Kidney (tissue), 19 donors: ENCODE data around the gene FRG2. TPM values are rescaled to one million over a fixed set of nuclear protein-coding genes. Genes with fewer than 3 reads are reported as not detected.
"Not testable (repeated sequence)": the region's sequence is repeated elsewhere in the genome, so short reads cannot be mapped to it uniquely, and the experiment has no call there.

Source experiments
- DNase-seq, 5 donors: peaks; one replicate each; pipeline ENCODE4 v3.0.0-alpha.2; 2013 to 2020
- FAIRE-seq: peaks from 2 replicates; lab custom pipeline; 2012; peaks lifted over from hg19 to GRCh38; lab: Jason Lieb, UNC
- H3K27ac ChIP-seq, 2 donors: one replicate each; pipeline ENCODE4 v1.7.0; 2013; ENCODE audit warnings: low read depth in 2 of 2, low read length in 2 of 2, inconsistent platforms in 1 of 2
- H3K27me3 ChIP-seq: one replicate; pipeline ENCODE4 v1.7.1; 2013; ENCODE audit warnings: low read length, inconsistent platforms; ENCODE audit not compliant: control insufficient read depth, insufficient read depth
- H3K36me3 ChIP-seq, 3 donors: one replicate each; pipeline versions ENCODE4 v1.7.0 to v1.7.1; 2013; ENCODE audit warnings: low read length in 3 of 3, control low read depth in 1 of 3, inconsistent platforms in 1 of 3; ENCODE audit not compliant: insufficient read depth in 3 of 3, control insufficient read depth in 2 of 3
- H3K4me1 ChIP-seq, 3 donors: one replicate each; pipeline versions ENCODE4 v1.7.0 to v1.7.1; 2013; ENCODE audit warnings: low read length in 3 of 3, inconsistent platforms in 1 of 3, low read depth in 1 of 3; ENCODE audit not compliant: control insufficient read depth in 2 of 3, insufficient read depth in 2 of 3
- H3K4me3 ChIP-seq, 3 donors: one replicate each; pipeline versions ENCODE4 v1.7.0 to v1.8.1; 2013; ENCODE audit warnings: low read length in 3 of 3, control low read depth in 1 of 3, inconsistent platforms in 1 of 3
- H3K9ac ChIP-seq, 3 donors: one replicate each; pipeline versions ENCODE4 v1.7.0 to v1.7.1; 2013; ENCODE audit warnings: low read length in 3 of 3, control low read depth in 1 of 3, inconsistent platforms in 1 of 3
- H3K9me3 ChIP-seq, 3 donors: one replicate each; pipeline versions ENCODE4 v1.7.0 to v1.7.1; 2013; ENCODE audit warnings: low read length in 3 of 3, control low read depth in 1 of 3, inconsistent platforms in 1 of 3; ENCODE audit not compliant: control insufficient read depth in 2 of 3, insufficient read depth in 1 of 3
- intact Hi-C: fragments of 100-400 bp; cut with DNase I; formaldehyde crosslinking; loops from one replicate; pipeline ENCODE4 v1.11.1; 2022
- long read RNA-seq, 10 donors: library from polyadenylated mRNA in 1 of 10; unstranded in 1 of 10; transcript quantifications; one replicate each; pipeline ENCODE4 v2.0.0 and lab custom pipeline, GENCODE V29; 2021 to 2026
- polyA plus RNA-seq: library from polyadenylated mRNA; stranded (reverse); fragments of 350-450 nt; fragmentation: Illumina TruSeq; extraction: RNeasy Lipid Tissue Mini Kit (QIAGEN cat#74804); gene quantifications from one replicate; pipeline ENCODE4 v1.2.3, GENCODE V29; 2014; ENCODE audit warnings: low read depth, low replicate concordance; ENCODE audit not compliant: insufficient read depth
- total RNA-seq: library from RNA; stranded (reverse); fragmentation: NEBNext Ultra II Directional; extraction: Animal tissue kit (Norgen Biotek cat#: 25700); gene quantifications from one replicate; pipeline ENCODE4 v1.2.1, GENCODE V29; 2021
- donor health status: control.
- donor health status: control.
- donor health status: DM: yes; HTN: yes; CAD: no.
- donor health status: Normal renal cell carcinoma (clear cell type).

Gene FRG2
- total RNA-seq (not detected), polyA plus RNA-seq (not detected)
- long read RNA-seq, donor 1: 0 reads
- long read RNA-seq, donor 2: 0 reads
- long read RNA-seq, donor 3: 0 reads
- long read RNA-seq, donor 4: 0 reads
- long read RNA-seq, donor 5: 0 reads
- long read RNA-seq, donor 6: 0 reads
- long read RNA-seq, donor 7: 0 reads
- long read RNA-seq, donor 8: 0 reads
- long read RNA-seq, donor 9: 0 reads
- long read RNA-seq, donor 10: 0 reads

DNA sequence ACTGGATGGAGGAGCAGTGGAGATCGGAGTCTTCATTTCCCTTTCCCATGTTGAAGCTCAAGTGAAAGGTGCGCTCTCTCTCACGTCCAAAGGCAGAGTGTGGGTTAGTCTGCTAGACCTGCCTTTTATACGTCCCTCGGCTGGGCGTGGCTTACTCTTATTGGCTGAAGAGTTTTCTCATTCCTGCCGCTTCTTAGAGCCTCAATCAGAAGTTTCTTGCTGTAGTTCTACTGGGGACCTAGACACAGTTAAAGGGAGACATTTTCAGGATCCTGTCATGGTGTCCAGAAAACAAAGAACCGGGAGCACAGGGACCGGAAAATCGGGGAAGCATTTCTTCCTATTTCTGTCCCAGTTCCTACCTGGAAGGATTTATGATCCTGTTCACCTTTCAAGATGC, at the start of gene FRG2:
Gene FRG2 (minus strand): TSS at position 101 of the 400 bp plus-strand sequence. CDS start 52 bp downstream, at position 49.
- DNase-seq, H3K9ac ChIP-seq, FAIRE-seq, H3K36me3 ChIP-seq, H3K27ac ChIP-seq, H3K4me1 ChIP-seq, H3K9me3 ChIP-seq, H3K4me3 ChIP-seq, intact Hi-C loops, H3K27me3 ChIP-seq: not testable (repeated sequence)

DNA sequence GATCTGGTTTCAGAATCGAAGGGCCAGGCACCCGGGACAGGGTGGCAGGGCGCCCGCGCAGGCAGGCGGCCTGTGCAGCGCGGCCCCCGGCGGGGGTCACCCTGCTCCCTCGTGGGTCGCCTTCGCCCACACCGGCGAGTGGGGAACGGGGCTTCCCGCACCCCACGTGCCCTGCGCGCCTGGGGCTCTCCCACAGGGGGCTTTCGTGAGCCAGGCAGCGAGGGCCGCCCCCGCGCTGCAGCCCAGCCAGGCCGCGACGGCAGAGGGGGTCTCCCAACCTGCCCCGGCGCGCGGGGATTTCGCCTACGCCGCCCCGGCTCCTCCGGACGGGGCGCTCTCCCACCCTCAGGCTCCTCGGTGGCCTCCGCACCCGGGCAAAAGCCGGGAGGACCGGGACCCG, 41.3 kb upstream of the FRG2 start:
- intact Hi-C loops, H3K4me3 ChIP-seq, H3K27ac ChIP-seq, H3K4me1 ChIP-seq, H3K27me3 ChIP-seq, H3K9ac ChIP-seq, H3K9me3 ChIP-seq, H3K36me3 ChIP-seq, FAIRE-seq: not testable (repeated sequence)
- DNase-seq: peak in 1 of 5 donors; percentile 71

DNA sequence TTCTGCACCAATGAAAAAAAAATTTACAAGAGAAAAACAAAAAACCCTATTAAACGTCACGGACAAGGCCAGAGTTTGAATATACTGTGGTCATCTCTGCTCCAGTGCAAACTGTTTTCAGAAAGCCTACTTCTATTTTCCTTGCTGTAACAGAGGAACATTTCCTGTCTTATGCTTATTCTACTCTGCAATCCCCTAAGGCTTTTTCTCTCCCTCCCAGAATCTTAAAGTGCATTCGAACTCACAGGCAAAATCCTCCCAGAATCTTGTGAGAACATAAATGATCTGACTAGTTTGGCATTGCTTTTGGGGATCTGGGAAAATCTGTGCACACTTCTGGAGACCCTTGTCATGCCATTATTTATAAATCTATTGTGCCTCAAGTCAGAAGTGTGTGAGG, 37.7 kb upstream of the FRG2 start:
- H3K9ac ChIP-seq, H3K27ac ChIP-seq, H3K27me3 ChIP-seq, H3K9me3 ChIP-seq, intact Hi-C loops, DNase-seq, H3K4me1 ChIP-seq, H3K4me3 ChIP-seq, H3K36me3 ChIP-seq, FAIRE-seq: not testable (repeated sequence)

DNA sequence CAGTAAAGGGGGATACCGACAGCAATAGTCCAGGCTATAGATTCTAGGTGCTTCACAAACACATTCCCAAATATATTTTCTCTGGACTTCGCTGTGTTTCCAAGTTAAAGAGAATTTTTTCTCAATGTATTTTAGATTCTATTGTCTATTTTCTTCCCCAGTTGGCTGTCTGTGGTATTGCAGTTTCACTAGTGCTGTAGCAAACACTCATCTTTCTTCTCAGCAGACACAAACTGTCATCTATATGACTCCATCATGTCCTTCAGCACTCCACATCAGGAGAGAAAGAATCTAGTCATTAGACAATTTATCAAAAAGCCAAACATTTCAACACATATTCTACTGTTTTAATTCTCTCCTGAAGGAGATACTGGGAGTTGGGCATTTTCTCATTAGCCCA, 37.3 kb upstream of the FRG2 start, which contains the start of gene DBET:
Gene DBET (plus strand): TSS at position 161 of the 400 bp plus-strand sequence.
- H3K9ac ChIP-seq, FAIRE-seq, H3K4me3 ChIP-seq, H3K27me3 ChIP-seq, intact Hi-C loops, H3K9me3 ChIP-seq, H3K4me1 ChIP-seq, DNase-seq, H3K27ac ChIP-seq, H3K36me3 ChIP-seq: not testable (repeated sequence)

DNA sequence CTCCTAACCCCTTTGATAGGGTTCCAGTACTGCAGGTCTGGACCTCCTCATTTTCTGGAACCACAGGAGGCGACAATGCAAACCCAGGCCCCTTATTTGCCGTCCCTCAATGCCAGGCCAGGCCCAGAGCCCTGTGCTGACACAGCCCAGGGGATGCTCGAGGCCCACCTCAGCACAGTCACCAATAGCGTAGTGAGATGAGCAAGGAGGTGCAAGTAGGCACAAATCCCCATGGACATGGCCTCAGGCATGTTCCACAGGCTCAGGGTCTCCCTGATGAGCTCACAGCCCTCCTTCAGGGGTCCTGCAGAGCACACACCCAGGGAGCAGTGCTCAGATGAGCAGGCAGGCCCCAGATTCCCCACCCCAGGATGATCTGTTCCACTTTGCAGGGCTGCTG, 31.9 kb upstream of the FRG2 start:
- FAIRE-seq, H3K9me3 ChIP-seq, H3K27me3 ChIP-seq, H3K4me3 ChIP-seq, intact Hi-C loops, H3K36me3 ChIP-seq, H3K9ac ChIP-seq, H3K4me1 ChIP-seq, H3K27ac ChIP-seq: not testable (repeated sequence)
- DNase-seq: peak in 1 of 5 donors; percentile 49

DNA sequence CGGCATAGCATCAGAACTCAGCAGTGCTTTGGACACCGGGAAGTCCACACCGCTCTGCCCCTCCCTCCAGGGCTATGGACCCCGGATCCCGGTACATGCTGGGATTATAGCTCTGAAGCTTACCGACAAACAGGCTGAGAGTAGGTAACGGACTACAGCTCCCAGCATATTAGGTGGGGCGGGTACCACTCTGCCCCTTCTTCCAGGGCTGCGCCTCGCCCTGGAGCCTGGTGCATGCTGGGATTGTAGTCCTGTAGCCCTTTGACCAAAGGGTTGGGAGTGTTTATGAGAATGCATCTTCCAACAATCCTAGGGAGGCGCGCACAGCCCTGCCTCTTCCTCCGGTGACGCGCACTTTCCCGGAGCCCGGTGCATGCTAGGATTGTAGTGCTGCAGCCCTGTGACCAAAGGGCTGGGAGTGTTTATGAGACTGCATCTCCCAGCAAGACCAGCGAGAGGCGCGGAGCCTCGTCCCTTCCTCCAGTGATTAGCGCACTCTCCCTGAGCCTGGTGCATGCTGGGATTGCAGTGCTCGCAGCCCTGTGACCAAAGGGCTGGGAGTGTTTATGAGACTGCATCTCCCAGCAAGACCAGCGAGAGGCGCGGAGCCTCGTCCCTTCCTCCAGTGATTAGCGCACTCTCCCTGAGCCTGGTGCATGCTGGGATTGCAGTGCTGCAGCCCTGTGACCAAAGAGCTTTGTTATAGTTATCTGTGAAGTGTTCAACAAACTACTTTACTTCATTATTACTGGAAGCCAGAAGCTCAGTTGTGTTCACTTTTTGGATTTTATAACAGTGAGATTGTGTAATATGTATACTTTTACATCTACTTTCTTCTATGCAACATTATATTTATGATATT, 22.6 kb upstream of the FRG2 start:
- intact Hi-C loops, H3K4me3 ChIP-seq, DNase-seq, H3K4me1 ChIP-seq, FAIRE-seq, H3K27ac ChIP-seq, H3K9ac ChIP-seq, H3K36me3 ChIP-seq, H3K9me3 ChIP-seq, H3K27me3 ChIP-seq: not testable (repeated sequence)

DNA sequence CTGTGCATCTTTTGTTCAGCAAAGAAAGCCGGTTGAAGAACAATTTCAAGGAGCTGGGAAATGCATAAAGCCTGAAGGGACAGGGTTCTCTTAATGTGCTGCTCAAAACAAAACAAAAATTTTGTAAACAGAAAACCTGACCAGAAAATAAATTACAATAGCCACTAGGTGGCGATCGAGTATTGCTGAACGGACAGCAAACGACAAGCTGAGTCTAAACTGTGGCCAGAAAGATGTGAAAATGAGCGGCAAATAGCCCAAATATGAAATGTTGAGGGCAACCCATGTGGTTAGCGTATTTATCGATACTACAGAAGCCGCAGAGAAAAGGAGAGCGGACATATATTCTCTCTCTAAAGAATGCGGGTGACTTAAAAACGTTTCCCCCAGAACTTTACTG, 20.6 kb upstream of the FRG2 start:
- H3K9ac ChIP-seq, H3K9me3 ChIP-seq, intact Hi-C loops, DNase-seq, H3K4me3 ChIP-seq, H3K36me3 ChIP-seq, H3K27ac ChIP-seq, H3K27me3 ChIP-seq, H3K4me1 ChIP-seq, FAIRE-seq: not testable (repeated sequence)

DNA sequence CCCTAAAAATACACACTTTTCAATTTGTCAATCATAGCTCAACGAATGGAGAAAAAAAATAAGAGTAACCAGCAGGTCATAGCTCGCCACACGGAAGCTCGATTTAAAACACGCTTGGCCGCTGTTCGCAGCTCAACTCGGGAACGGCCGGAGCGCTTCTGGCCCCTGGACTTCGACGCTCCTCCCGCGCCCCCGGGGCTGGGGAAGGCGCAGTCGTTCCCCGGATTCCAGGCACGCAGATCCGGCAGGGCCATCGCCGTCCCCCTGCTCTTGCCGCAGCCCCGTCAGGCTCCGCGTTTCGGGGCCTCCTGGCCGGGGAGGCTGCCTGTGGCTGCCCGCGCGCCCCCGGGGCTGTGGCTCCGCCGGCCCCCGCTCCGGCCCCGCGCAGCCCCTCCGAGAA, 13.8 kb upstream of the FRG2 start:
- H3K4me1 ChIP-seq, H3K27ac ChIP-seq, H3K36me3 ChIP-seq, DNase-seq, H3K27me3 ChIP-seq, H3K9me3 ChIP-seq, H3K9ac ChIP-seq, FAIRE-seq, intact Hi-C loops, H3K4me3 ChIP-seq: not testable (repeated sequence)
